B cell (primary cell): Measurements from ENCODE around the gene OR8S1. TPM values are rescaled to one million over a fixed set of nuclear protein-coding genes. Genes with fewer than 3 reads are reported as not detected.
"Not testable (repeated sequence)": the region's sequence is repeated elsewhere in the genome, so short reads cannot be mapped to it uniquely, and the experiment has no call there.

Experiments
- ATAC-seq: fragments of 200-7000 bp; cut with Tn5 transposase; one replicate; pipeline ENCODE4 v1.10.0; 2021; ENCODE audit warnings: low read depth, mild to moderate bottlenecking, moderate number of reproducible peaks, moderate library complexity
- CTCF ChIA-PET: fragments of 350-600 bp; sonication (Branson Sonifier 250); formaldehyde crosslinking; loops from one replicate; lab custom pipeline; 2021; ENCODE audit warnings: antibody characterized with exemption, inconsistent platforms; lab: Charles Lee
- POLR2A ChIA-PET: fragments of 350-600 bp; sonication (Branson Sonifier 250); formaldehyde crosslinking; loops from one replicate; lab custom pipeline; 2021; ENCODE audit warnings: antibody characterized with exemption; lab: Charles Lee
- DNase-seq: peaks from one replicate; pipeline ENCODE4 v3.0.0; 2013
- H2AFZ ChIP-seq: 2 replicates; pipeline ENCODE4 v1.6.1; 2012; ENCODE audit warnings: mild to moderate bottlenecking, low read depth, low read length; ENCODE audit not compliant: insufficient read depth, poor library complexity, severe bottlenecking
- H3K27ac ChIP-seq, 2 donors: 1 replicate in 1 of 2; 2 replicates in 1 of 2; pipeline ENCODE4 v1.5.1; 2012 to 2013; ENCODE audit warnings: low read length in 2 of 2, mild to moderate bottlenecking in 2 of 2, moderate library complexity in 1 of 2
- H3K27me3 ChIP-seq, 4 experiments: fragments of 200-600 bp in 1 of 4; sonication (generic) in 1 of 4; replicated peaks in 1 of 4; 1 replicate in 2 of 4; 2 replicates in 2 of 4; pipeline versions ENCODE4 v1.6.1 to v1.7.0; 2013 to 2016; ENCODE audit warnings: low read length in 3 of 4, mild to moderate bottlenecking in 2 of 4, mixed read lengths in 1 of 4, moderate library complexity in 1 of 4; ENCODE audit not compliant: insufficient read depth in 4 of 4, control insufficient read depth in 3 of 4; ENCODE audit errors: control extremely low read depth in 1 of 4
- H3K36me3 ChIP-seq, 2 experiments: replicated peaks in 1 of 2; 1 replicate in 1 of 2; 2 replicates in 1 of 2; pipeline versions ENCODE4 v1.6.1 to v1.7.1; 2013; ENCODE audit warnings: low read length in 1 of 2; ENCODE audit not compliant: insufficient read depth in 2 of 2, control insufficient read depth in 1 of 2; ENCODE audit errors: control extremely low read depth in 1 of 2, extremely low read depth in 1 of 2
- H3K4me1 ChIP-seq, 2 donors: fragments of 200-600 bp in 1 of 2; sonication (generic) in 1 of 2; 1 replicate in 1 of 2; 2 replicates in 1 of 2; pipeline versions ENCODE4 v1.5.1 to v1.6.1; 2013 to 2017; ENCODE audit warnings: low read length in 2 of 2; ENCODE audit not compliant: control insufficient read depth in 2 of 2, insufficient read depth in 2 of 2
- H3K4me2 ChIP-seq: replicated peaks from 2 replicates; pipeline ENCODE3; 2012; ENCODE audit warnings: mild to moderate bottlenecking, low read depth, low read length; ENCODE audit not compliant: poor library complexity, severe bottlenecking
- H3K4me3 ChIP-seq, 5 experiments: fragments of 200-600 bp in 1 of 5; sonication (generic) in 1 of 5; 1 replicate in 3 of 5; 2 replicates in 2 of 5; pipeline versions ENCODE4 v1.5.1 to v1.7.0; 2011 to 2016; ENCODE audit warnings: low read length in 4 of 5, mild to moderate bottlenecking in 4 of 5, low read depth in 2 of 5, control low read depth in 1 of 5, moderate library complexity in 1 of 5; ENCODE audit not compliant: insufficient read depth in 1 of 5; ENCODE audit errors: control extremely low read depth in 1 of 5, extremely low read depth in 1 of 5
- H3K79me2 ChIP-seq: fragments of 200-600 bp; sonication (generic); one replicate; pipeline ENCODE4 v1.6.0; 2016; ENCODE audit warnings: low read length; ENCODE audit not compliant: control insufficient read depth, insufficient read depth
- H3K9ac ChIP-seq: fragments of 200-600 bp; sonication (generic); 2 replicates; pipeline ENCODE4 v1.6.1; 2017; ENCODE audit warnings: mild to moderate bottlenecking, low read length, moderate library complexity
- H3K9me3 ChIP-seq, 3 donors: one replicate each; pipeline versions ENCODE4 v1.6.1 to v1.7.1; 2013; ENCODE audit warnings: low read length in 2 of 3; ENCODE audit not compliant: control insufficient read depth in 2 of 3, insufficient read depth in 1 of 3; ENCODE audit errors: control extremely low read depth in 1 of 3
- H4K20me1 ChIP-seq: 2 replicates; pipeline ENCODE4 v1.6.0; 2012; ENCODE audit warnings: mild to moderate bottlenecking, low read length; ENCODE audit not compliant: insufficient read depth, control insufficient read depth, poor library complexity, severe bottlenecking
- H3K27ac Mint-ChIP-seq: one replicate; pipeline ENCODE4 v1.8.0; 2021; ENCODE audit warnings: mixed read lengths
- H3K27me3 Mint-ChIP-seq: one replicate; pipeline ENCODE4 v1.8.0; 2021; ENCODE audit warnings: mixed read lengths
- H3K4me1 Mint-ChIP-seq: one replicate; pipeline ENCODE4 v1.8.0; 2021; ENCODE audit warnings: mixed read lengths
- H3K4me3 Mint-ChIP-seq: one replicate; pipeline ENCODE4 v1.8.0; 2021; ENCODE audit warnings: mixed read lengths
- H3K9me3 Mint-ChIP-seq: one replicate; pipeline ENCODE4 v1.8.0; 2022; ENCODE audit warnings: mixed read lengths; ENCODE audit not compliant: insufficient read depth
- CTCF ChIP-seq: fragments of 200-600 bp; IDR thresholded peaks from one replicate; pipeline ENCODE4 v1.8.0; 2022; ENCODE audit warnings: antibody characterized with exemption, mild to moderate bottlenecking
- EZH2 ChIP-seq: IDR thresholded peaks from 2 replicates; pipeline ENCODE4 v1.6.1; 2012; ENCODE audit warnings: borderline replicate concordance, low read depth, mild to moderate bottlenecking, moderate library complexity, low read length; ENCODE audit not compliant: insufficient read depth, poor library complexity, severe bottlenecking
- WGBS: methylation state at CpG from one replicate; pipeline ENCODE4 v1.1.5; 2013; ENCODE audit warnings: missing lambda C conversion rate; ENCODE audit not compliant: insufficient coverage; 5-methylcytosine and 5-hydroxymethylcytosine counted together
- intact Hi-C: fragments of 100-400 bp; cut with micrococcal nuclease; formaldehyde crosslinking; loops from one replicate; pipeline ENCODE4 v1.10.0; 2022
- polyA plus RNA-seq: library from polyadenylated mRNA; depleted of rRNA; stranded (reverse); fragments of >200 nt; gene quantifications from 2 replicates; pipeline ENCODE4 v1.2.3, GENCODE V29; 2012
- total RNA-seq, 2 donors: library from RNA; stranded (reverse); fragments of 120-200 nt in 1 of 2; gene quantifications; 1 replicate in 1 of 2; 2 replicates in 1 of 2; pipeline versions ENCODE4 v1.2.3 to v1.2.4, GENCODE V29; 2013 to 2022

Gene OR8S1
- total and polyA plus RNA-seq, 2 donors (not counting 1 experiment from before 2014, with no cell fraction given) = not detected

- TF ChIP-seq CTCF (no peak), EZH2 (no peak)
- Mint-ChIP-seq H3K27ac (no peak overlapping the region), H3K4me1 (no peaks in the 10 kb centered on the region), H3K27me3 (peaks cover 27% of the 10 kb centered on the region), H3K4me3 (no peak overlapping the region), H3K9me3 (no peaks in the 10 kb centered on the region)
- H3K27me3 ChIP-seq = peaks cover 0 to 7% (median 2%) of the 10 kb centered on the region in 4 experiments
- no peaks in the 10 kb centered on the region for H3K4me1 ChIP-seq
- no peak overlapping the region for H2AFZ ChIP-seq
- no peaks in the 10 kb centered on the region for H3K9me3 ChIP-seq
- no peaks in the 10 kb centered on the region for H3K79me2 ChIP-seq
- H3K27ac ChIP-seq = no peak overlapping the region
- no peak overlapping the region for H3K9ac ChIP-seq
- H4K20me1 ChIP-seq = no peaks in the 10 kb centered on the region
- DNase-seq (no peak), ATAC-seq (no peak)
- no peak overlapping the region for H3K4me2 ChIP-seq
- intact Hi-C loops = no loop called here
- ChIA-PET CTCF (no interaction called here), POLR2A (no interaction called here)
- H3K36me3 ChIP-seq = no peaks in the 10 kb centered on the region
- H3K4me3 ChIP-seq = no peak overlapping the region
- WGBS = 77% methylated on average over 5 of the region's 5 CpGs
These were observed 38.8 kb upstream of the OR8S1 start for GRCh38 chr12:48486679-48487078.

GRCh38 chr12:48489012-48489411, 36.4 kb upstream of the OR8S1 start:
- no peak for DNase-seq
- intact Hi-C loops = no loop called here
- H3K4me1 Mint-ChIP-seq = no peaks in the 10 kb centered on the region
- H4K20me1 ChIP-seq = no peaks in the 10 kb centered on the region
- ChIA-PET POLR2A (no interaction called here), CTCF (no interaction called here)
- H3K4me3 ChIP-seq = no peak overlapping the region
- H3K9ac ChIP-seq = no peak overlapping the region
- H3K4me2 ChIP-seq = no peak overlapping the region
- peaks cover 32% of the 10 kb centered on the region for H3K27me3 Mint-ChIP-seq
- H3K4me3 Mint-ChIP-seq = no peak overlapping the region
- no peak for TF ChIP-seq EZH2
- no peak for TF ChIP-seq CTCF
- ATAC-seq = no peak
- H3K9me3 Mint-ChIP-seq = no peaks in the 10 kb centered on the region
- H3K27ac ChIP-seq = no peak overlapping the region
- H3K4me1 ChIP-seq = no peaks in the 10 kb centered on the region
- H3K79me2 ChIP-seq = no peaks in the 10 kb centered on the region
- H3K27ac Mint-ChIP-seq = no peak overlapping the region
- H2AFZ ChIP-seq = no peak overlapping the region
- 57% methylated on average over 1 of the region's 2 CpGs for WGBS
- H3K36me3 ChIP-seq = no peaks in the 10 kb centered on the region
- H3K9me3 ChIP-seq = no peaks in the 10 kb centered on the region
- H3K27me3 ChIP-seq = peaks cover 0 to 7% (median 4%) of the 10 kb centered on the region in 4 experiments

- H3K9ac ChIP-seq, H3K27me3 ChIP-seq, CTCF ChIA-PET, H3K4me2 ChIP-seq, H3K4me1 Mint-ChIP-seq, POLR2A ChIA-PET, ATAC-seq, H3K27ac Mint-ChIP-seq, H3K79me2 ChIP-seq, H3K4me3 ChIP-seq, H3K9me3 Mint-ChIP-seq, H3K27ac ChIP-seq, H3K4me1 ChIP-seq, intact Hi-C loops, H3K9me3 ChIP-seq, DNase-seq, H3K4me3 Mint-ChIP-seq, H2AFZ ChIP-seq, H3K36me3 ChIP-seq, H4K20me1 ChIP-seq: not testable (repeated sequence)
- WGBS = 90% methylated on average over 6 of the region's 7 CpGs
- H3K27me3 Mint-ChIP-seq = peaks cover 32% of the 10 kb centered on the region
These were observed 36.0 kb upstream of the OR8S1 start for GRCh38 chr12:48489456-48489855.
